ENCODE measurements around the gene CCDC175.

- TF ChIP-seq CTCF (IDR thresholded peaks at IDR 0.05; ENCODE audit: borderline replicate concordance, extremely low read depth, low read length, poor library complexity, severe bottlenecking) (no peak), EZH2 (IDR thresholded peaks at IDR 0.05; ENCODE audit: borderline replicate concordance, low read depth, low read length, severe bottlenecking) (no peak)
Observed at GRCh38 chr14:59458486-59458885, 118.1 kb downstream of the CCDC175 start.
